Dermis microvascular lymphatic vessel endothelial cell (primary cell): Measurements from ENCODE around the gene ALDH16A1. TPM values are rescaled to one million over a fixed set of nuclear protein-coding genes. Genes with fewer than 3 reads are reported as not detected.
"Not testable (repeated sequence)": the region's sequence is repeated elsewhere in the genome, so short reads cannot be mapped to it uniquely, and the experiment has no call there.

Experiments used
- DNase-seq, 2 donors: peaks; one replicate each; pipeline versions ENCODE4 v3.0.0 to v3.0.0-alpha.2; 2010; ENCODE audit warnings: low read depth in 2 of 2
- total RNA-seq: library from RNA; depleted of rRNA; stranded (reverse); fragments of >200 nt; gene quantifications from 2 replicates; pipeline ENCODE4 v1.2.1, GENCODE V29; 2014

The ALDH16A1 gene
- total RNA-seq, 1 donor from 2014 or later = 41.3 TPM

GRCh38 chr19:49462492-49462891 is 9.5 kb downstream of the ALDH16A1 start:
- no peak for DNase-seq

GRCh38 chr19:49463960-49464740 is 11.1 kb downstream of the ALDH16A1 start:
- no peak for DNase-seq

- DNase-seq = no peak
Observed at GRCh38 chr19:49465371-49465770, 12.3 kb downstream of the ALDH16A1 start.

GRCh38 chr19:49468199-49468598 is 15.2 kb downstream of the ALDH16A1 start:
- no peak for DNase-seq

- DNase-seq = no peak
Observed at GRCh38 chr19:49468746-49469447, 15.9 kb downstream of the ALDH16A1 start.

GRCh38 chr19:49469828-49470614 is 17.0 kb downstream of the ALDH16A1 start:
- no peak for DNase-seq

- no peak for DNase-seq
Observed at GRCh38 chr19:49470615-49470978, 17.6 kb downstream of the ALDH16A1 start.

- no peak for DNase-seq
Observed at GRCh38 chr19:49472936-49473335, 19.9 kb downstream of the ALDH16A1 start.

- DNase-seq = not testable (repeated sequence)
Observed at GRCh38 chr19:49473501-49473867, 20.5 kb downstream of the ALDH16A1 start.

- peak; percentile 36 to 62 for DNase-seq
Observed at GRCh38 chr19:49473868-49474541, 21.0 kb downstream of the ALDH16A1 start, which contains the start of gene FLT3LG. Gene FLT3LG (plus strand): TSS chr19:49474215. CDS start chr19:49474640, 425 bp downstream.

- DNase-seq = no peak
Observed at GRCh38 chr19:49474542-49474924, 21.5 kb downstream of the ALDH16A1 start.

- DNase-seq = no peak
Observed at GRCh38 chr19:49475191-49475917, 22.3 kb downstream of the ALDH16A1 start.

- peak in 1 of 2 donors; percentile 48 for DNase-seq
Observed at GRCh38 chr19:49475995-49476880, 23.2 kb downstream of the ALDH16A1 start.

- DNase-seq = no peak
Observed at GRCh38 chr19:49479975-49480628, 27.1 kb downstream of the ALDH16A1 start.

GRCh38 chr19:49481020-49481683 is 28.1 kb downstream of the ALDH16A1 start:
- DNase-seq = no peak

GRCh38 chr19:49486232-49486631 is 33.2 kb downstream of the ALDH16A1 start:
- no peak for DNase-seq

GRCh38 chr19:49486710-49487276 is 33.8 kb downstream of the ALDH16A1 start:
- no peak for DNase-seq

- peak; percentile 99 for DNase-seq
Observed at GRCh38 chr19:49487277-49488045, 34.4 kb downstream of the ALDH16A1 start, which contains the start of gene RPL13A. Gene RPL13A (plus strand): TSS chr19:49487608. CDS start chr19:49487630, 22 bp downstream.
